ENCODE results near the gene CSPG4. TPM values are rescaled to one million over a fixed set of nuclear protein-coding genes. Genes with fewer than 3 reads are reported as not detected.
A peak's percentile ranks its signal among the peaks of the same experiment; 100 is the strongest.
"Not testable (repeated sequence)": the region's sequence is repeated elsewhere in the genome, so short reads cannot be mapped to it uniquely, and the experiment has no call there.

CSPG4 gene
- total RNA-seq, 1 donor from 2014 or later = 15.0 TPM

- Histone ChIP-seq H3K4me3 (no peak overlapping the region), H3K4me1 (peaks cover 18% of the 10 kb centered on the region), H3K27me3 (ENCODE audit: low read depth) (no peaks in the 10 kb centered on the region), H3K27ac (no peak overlapping the region), H3K9me3 (no peaks in the 10 kb centered on the region), H3K36me3 (no peaks in the 10 kb centered on the region)
- DNase-seq = no peak
- no peak for TF ChIP-seq CTCF (IDR thresholded peaks at IDR 0.05)
- ATAC-seq = no peak
- intact Hi-C loops (cut with DNase I) = no loop called here
Measured at GRCh38 chr15:75704618-75705017, 8.0 kb downstream of the CSPG4 start.

DNA sequence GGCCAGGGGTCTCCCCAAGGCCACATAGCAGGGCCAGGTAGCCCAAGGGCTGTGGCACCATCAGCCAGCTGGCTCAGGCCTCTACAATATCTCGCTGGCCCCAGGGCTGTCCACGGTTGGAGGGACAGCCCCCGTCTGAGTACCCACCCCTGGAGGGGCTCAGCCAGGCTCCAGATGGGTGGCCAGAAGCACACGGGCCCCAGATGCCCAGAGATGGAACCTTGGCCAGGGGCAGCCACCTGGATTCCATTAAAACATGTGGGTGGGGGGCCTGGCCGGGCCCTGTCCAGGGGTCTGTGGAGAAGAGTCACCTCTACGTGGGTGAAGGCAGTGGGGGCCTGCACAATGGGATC is 8.4 kb downstream of the CSPG4 start:
- no peak for TF ChIP-seq CTCF (IDR thresholded peaks at IDR 0.05)

GRCh38 chr15:75703440-75704262 is 9.0 kb downstream of the CSPG4 start:
- H3K27ac ChIP-seq; H3K36me3 ChIP-seq; H3K4me3 ChIP-seq; H3K27me3 ChIP-seq (ENCODE audit: low read depth); intact Hi-C loops (cut with DNase I); H3K9me3 ChIP-seq; DNase-seq; ATAC-seq: not testable (repeated sequence)
- H3K4me1 ChIP-seq = peaks cover 19% of the 10 kb centered on the region

More for the DNA sequence above, 8.4 kb downstream of the CSPG4 start:
- no peak overlapping the region for H3K4me3 ChIP-seq
- DNase-seq = no peak
- no peaks in the 10 kb centered on the region for H3K9me3 ChIP-seq
- H3K27ac ChIP-seq = no peak overlapping the region
- no peaks in the 10 kb centered on the region for H3K27me3 ChIP-seq (ENCODE audit: low read depth)
- no peak for ATAC-seq
- no peaks in the 10 kb centered on the region for H3K36me3 ChIP-seq
- peaks cover 19% of the 10 kb centered on the region for H3K4me1 ChIP-seq
- intact Hi-C loops (cut with DNase I) = no loop called here

- DNase-seq (no peak), ATAC-seq (no peak)
- no peak overlapping the region for H3K27ac ChIP-seq
- H3K36me3 ChIP-seq = no peaks in the 10 kb centered on the region
- H3K27me3 ChIP-seq (ENCODE audit: low read depth) = no peaks in the 10 kb centered on the region
- H3K9me3 ChIP-seq = no peaks in the 10 kb centered on the region
- H3K4me3 ChIP-seq = no peak overlapping the region
- peaks cover 19% of the 10 kb centered on the region for H3K4me1 ChIP-seq
- intact Hi-C loops (cut with DNase I) = no loop called here
- no peak for TF ChIP-seq CTCF (IDR thresholded peaks at IDR 0.05)
Measured at GRCh38 chr15:75702436-75702835, 10.2 kb downstream of the CSPG4 start.

DNA sequence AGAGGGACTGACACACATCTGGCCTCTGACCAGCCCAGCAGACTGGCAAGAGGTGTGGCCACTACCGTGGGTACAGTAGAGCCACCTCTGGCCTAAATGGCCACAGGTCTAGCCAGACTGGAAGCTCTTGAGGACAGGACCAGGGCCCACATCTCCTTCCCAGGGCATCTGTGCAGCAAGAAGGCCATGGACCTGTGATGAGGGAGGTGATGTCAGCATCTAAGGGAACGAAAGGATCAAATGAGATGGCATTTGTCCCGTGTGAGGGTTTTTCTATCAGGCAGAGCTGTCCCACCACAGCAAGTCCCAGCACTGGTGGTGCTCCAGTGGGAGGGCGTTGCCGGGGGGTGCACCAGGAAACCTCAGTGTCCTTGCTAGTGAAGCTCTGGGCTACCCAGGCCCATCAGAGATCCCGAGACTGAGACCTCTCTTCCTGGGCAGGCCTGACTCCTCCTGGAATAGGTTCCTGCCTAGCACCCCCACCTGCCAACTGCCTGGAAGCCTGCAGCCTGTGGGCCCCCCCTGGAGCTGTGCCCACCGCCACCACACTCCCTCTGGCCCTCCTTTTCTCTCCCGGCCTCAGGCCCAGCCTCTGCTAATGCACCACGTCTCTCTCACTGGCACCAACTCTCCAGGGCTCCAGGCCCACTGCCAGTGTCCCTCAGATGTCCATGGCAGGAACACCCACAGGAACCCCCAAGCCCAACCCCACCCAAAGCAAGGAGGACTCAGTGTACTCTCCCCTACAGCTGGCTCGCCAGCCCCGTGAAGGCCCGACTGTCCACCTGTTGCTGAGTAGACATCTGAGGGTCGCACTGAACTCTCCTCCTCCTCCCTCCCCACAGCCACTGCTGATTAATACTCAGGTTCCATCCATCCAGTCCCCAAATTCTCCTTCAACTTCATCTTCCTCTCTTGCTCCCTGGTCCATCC is 11.3 kb downstream of the CSPG4 start:
- H3K4me3 ChIP-seq; ATAC-seq; H3K36me3 ChIP-seq; DNase-seq; intact Hi-C loops (cut with DNase I); H3K9me3 ChIP-seq; H3K27me3 ChIP-seq (ENCODE audit: low read depth): not testable (repeated sequence)
- H3K4me1 ChIP-seq = peaks cover 19% of the 10 kb centered on the region
- peak overlapping the region; percentile 24 for H3K27ac ChIP-seq

- H3K27me3 ChIP-seq (ENCODE audit: low read depth); H3K9me3 ChIP-seq; H3K36me3 ChIP-seq; DNase-seq; intact Hi-C loops (cut with DNase I); H3K4me3 ChIP-seq; H3K27ac ChIP-seq: not testable (repeated sequence)
- peak; percentile 36 to 57 for ATAC-seq
- peaks cover 29% of the 10 kb centered on the region for H3K4me1 ChIP-seq
Measured at GRCh38 chr15:75699961-75700874, 12.4 kb downstream of the CSPG4 start.

DNA sequence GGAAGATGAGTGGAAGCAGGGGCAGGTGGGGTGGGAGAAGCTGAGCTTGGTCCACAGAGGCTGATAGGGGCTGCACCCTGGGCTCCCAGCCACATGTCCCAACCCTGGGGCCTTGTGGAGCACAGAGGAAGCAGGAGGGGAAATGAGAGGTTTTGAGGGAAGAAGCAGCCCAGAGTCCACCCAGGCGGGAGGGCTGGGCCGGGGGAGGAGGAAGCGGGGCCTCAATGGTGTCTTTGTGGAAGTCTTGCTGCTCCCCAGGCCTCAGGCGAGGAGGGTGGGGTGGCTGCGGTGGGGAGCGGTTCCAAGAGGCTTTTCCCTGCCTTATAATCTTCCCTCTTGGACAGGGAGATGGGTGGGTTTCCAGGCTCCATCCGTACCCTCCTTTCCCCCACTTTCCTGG is 13.1 kb downstream of the CSPG4 start:
- DNase-seq; H3K9me3 ChIP-seq; H3K36me3 ChIP-seq; H3K4me3 ChIP-seq; intact Hi-C loops (cut with DNase I); H3K27ac ChIP-seq; H3K27me3 ChIP-seq (ENCODE audit: low read depth): not testable (repeated sequence)
- H3K4me1 ChIP-seq = peaks cover 36% of the 10 kb centered on the region
- peak; percentile 12 to 36 for ATAC-seq

GRCh38 chr15:75697974-75698747 is 14.5 kb downstream of the CSPG4 start:
- H3K27ac ChIP-seq; H3K9me3 ChIP-seq; DNase-seq; H3K27me3 ChIP-seq (ENCODE audit: low read depth); intact Hi-C loops (cut with DNase I); H3K36me3 ChIP-seq; ATAC-seq; H3K4me3 ChIP-seq: not testable (repeated sequence)
- peaks cover 50% of the 10 kb centered on the region for H3K4me1 ChIP-seq

All from lower lobe of right lung (tissue), 2 donors.